ENCODE measurements around the gene JAKMIP1. TPM values are rescaled to one million over a fixed set of nuclear protein-coding genes. Genes with fewer than 3 reads are reported as not detected.
A peak's percentile ranks its signal among the peaks of the same experiment; 100 is the strongest.

The JAKMIP1 gene
- total RNA-seq, 1 experiment from 2014 or later, result not detected

DNA sequence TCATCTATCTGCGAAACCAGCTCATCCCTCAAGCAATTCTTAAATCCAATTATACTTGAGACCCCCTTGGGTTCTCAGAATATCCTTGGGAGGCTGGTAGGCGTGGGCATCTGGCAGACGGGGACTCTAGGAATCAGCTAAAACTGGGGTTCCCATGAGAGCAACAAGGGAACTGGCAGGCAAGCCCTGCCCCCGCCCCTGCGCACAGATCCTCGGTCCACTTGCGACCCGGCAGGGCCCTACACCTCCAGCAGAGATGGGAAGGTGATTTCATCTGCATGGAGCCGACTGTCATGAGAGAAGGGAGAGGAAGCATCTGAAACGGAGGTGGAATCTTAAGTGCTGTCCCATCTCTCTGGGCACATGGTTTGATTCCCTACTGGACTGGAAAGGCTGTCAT, 172.2 kb downstream of the JAKMIP1 start:
- no peaks in the 10 kb centered on the region for H3K9me3 ChIP-seq (ENCODE audit: insufficient read depth, low read depth)
- H3K4me1 ChIP-seq (replicated peaks; ENCODE audit: insufficient read depth), result no peaks in the 10 kb centered on the region
- intact Hi-C loops (cut with micrococcal nuclease; ENCODE audit: unreplicated experiment), result no loop called here
- ChIA-PET POLR2A (ENCODE audit: unreplicated experiment) (no interaction called here), CTCF (no interaction called here)
- TF ChIP-seq EZH2 (IDR thresholded peaks at IDR 0.05; ENCODE audit: low read depth), result no peak
- TF ChIP-seq, protein P1, sequence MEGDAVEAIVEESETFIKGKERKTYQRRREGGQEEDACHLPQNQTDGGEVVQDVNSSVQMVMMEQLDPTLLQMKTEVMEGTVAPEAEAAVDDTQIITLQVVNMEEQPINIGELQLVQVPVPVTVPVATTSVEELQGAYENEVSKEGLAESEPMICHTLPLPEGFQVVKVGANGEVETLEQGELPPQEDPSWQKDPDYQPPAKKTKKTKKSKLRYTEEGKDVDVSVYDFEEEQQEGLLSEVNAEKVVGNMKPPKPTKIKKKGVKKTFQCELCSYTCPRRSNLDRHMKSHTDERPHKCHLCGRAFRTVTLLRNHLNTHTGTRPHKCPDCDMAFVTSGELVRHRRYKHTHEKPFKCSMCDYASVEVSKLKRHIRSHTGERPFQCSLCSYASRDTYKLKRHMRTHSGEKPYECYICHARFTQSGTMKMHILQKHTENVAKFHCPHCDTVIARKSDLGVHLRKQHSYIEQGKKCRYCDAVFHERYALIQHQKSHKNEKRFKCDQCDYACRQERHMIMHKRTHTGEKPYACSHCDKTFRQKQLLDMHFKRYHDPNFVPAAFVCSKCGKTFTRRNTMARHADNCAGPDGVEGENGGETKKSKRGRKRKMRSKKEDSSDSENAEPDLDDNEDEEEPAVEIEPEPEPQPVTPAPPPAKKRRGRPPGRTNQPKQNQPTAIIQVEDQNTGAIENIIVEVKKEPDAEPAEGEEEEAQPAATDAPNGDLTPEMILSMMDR (conservative IDR thresholded peaks at IDR 0.05), result no peak
- no peak overlapping the region for H3K27ac ChIP-seq
- H3K9me2 ChIP-seq (ENCODE audit: insufficient read depth), result no peaks in the 10 kb centered on the region
- BruUV-seq (replicated peaks), result no TSS peak
- DNase-seq, result no peak
- no peaks in the 10 kb centered on the region for H3K36me3 ChIP-seq (ENCODE audit: low read depth)
- H2AFZ ChIP-seq, result no peak overlapping the region
- no peak overlapping the region for H3K4me2 ChIP-seq
- H3K27me3 ChIP-seq (ENCODE audit: insufficient read depth, low read depth), result peaks cover 91% of the 10 kb centered on the region
- no peak overlapping the region for H3K4me3 ChIP-seq
- H3F3A ChIP-seq (ENCODE audit: insufficient read depth, low read depth), result no peaks in the 10 kb centered on the region
- H3K79me2 ChIP-seq (ENCODE audit: low read depth), result no peaks in the 10 kb centered on the region
- H4K20me1 ChIP-seq (ENCODE audit: insufficient read depth), result no peaks in the 10 kb centered on the region

DNA sequence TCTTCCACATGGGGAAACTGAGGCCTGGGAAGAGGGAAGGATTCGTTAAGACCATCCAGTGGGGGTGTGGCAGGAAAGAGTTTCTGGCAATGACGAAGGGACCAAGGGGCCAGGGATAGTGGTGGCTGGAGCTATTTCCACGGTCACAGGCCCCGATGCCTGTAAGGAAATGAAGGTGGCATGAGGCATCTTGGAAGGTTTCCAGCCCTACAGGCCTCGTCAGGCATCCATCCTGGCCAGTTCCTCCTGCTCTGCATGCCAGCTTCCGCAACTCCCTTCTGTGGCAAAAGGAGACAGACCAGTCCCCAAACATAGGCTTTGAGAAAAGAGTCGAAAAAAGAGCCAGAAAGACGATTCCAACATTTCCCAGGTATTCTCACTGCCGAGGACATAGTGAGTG, 173.0 kb downstream of the JAKMIP1 start:
- CTCF ChIA-PET, result interaction anchor here (0.7 kb wide), 1 partner anchor 34 kb away, joined by 4 read pairs; no protein-coding TSS in a partner anchor
- H3K36me3 ChIP-seq (ENCODE audit: low read depth), result no peaks in the 10 kb centered on the region
- no peak overlapping the region for H3K4me3 ChIP-seq
- H3K79me2 ChIP-seq (ENCODE audit: low read depth), result no peaks in the 10 kb centered on the region
- DNase-seq, result peak in 1 of 2 experiments; percentile 52
- intact Hi-C loops (cut with micrococcal nuclease; ENCODE audit: unreplicated experiment), result no loop called here
- POLR2A ChIA-PET (ENCODE audit: unreplicated experiment), result no interaction called here
- H2AFZ ChIP-seq, result no peak overlapping the region
- no TSS peak for BruUV-seq (replicated peaks)
- no peak overlapping the region for H3K27ac ChIP-seq
- H3K9me2 ChIP-seq (ENCODE audit: insufficient read depth), result no peaks in the 10 kb centered on the region
- H3K27me3 ChIP-seq (ENCODE audit: insufficient read depth, low read depth), result peaks cover 93% of the 10 kb centered on the region
- H3F3A ChIP-seq (ENCODE audit: insufficient read depth, low read depth), result no peaks in the 10 kb centered on the region
- no peaks in the 10 kb centered on the region for H3K9me3 ChIP-seq (ENCODE audit: insufficient read depth, low read depth)
- TF ChIP-seq, protein P1 (conservative IDR thresholded peaks at IDR 0.05), result no peak
- no peak for TF ChIP-seq EZH2 (IDR thresholded peaks at IDR 0.05; ENCODE audit: low read depth)
- H3K4me2 ChIP-seq, result no peak overlapping the region
- H3K4me1 ChIP-seq (replicated peaks; ENCODE audit: insufficient read depth), result no peaks in the 10 kb centered on the region
- H4K20me1 ChIP-seq (ENCODE audit: insufficient read depth), result no peaks in the 10 kb centered on the region

GRCh38 chr4:6024313-6024960, 175.9 kb downstream of the JAKMIP1 start:
- no peak overlapping the region for H3K27ac ChIP-seq
- no peaks in the 10 kb centered on the region for H3K9me3 ChIP-seq (ENCODE audit: insufficient read depth, low read depth)
- no peak overlapping the region for H2AFZ ChIP-seq
- ChIA-PET POLR2A (ENCODE audit: unreplicated experiment) (no interaction called here), CTCF (no interaction called here)
- DNase-seq, result no peak
- intact Hi-C loops (cut with micrococcal nuclease; ENCODE audit: unreplicated experiment), result no loop called here
- no peaks in the 10 kb centered on the region for H3K9me2 ChIP-seq (ENCODE audit: insufficient read depth)
- no peaks in the 10 kb centered on the region for H3K36me3 ChIP-seq (ENCODE audit: low read depth)
- H3K4me3 ChIP-seq, result no peak overlapping the region
- TF ChIP-seq, protein P1 (conservative IDR thresholded peaks at IDR 0.05), result no peak
- no peak for TF ChIP-seq EZH2 (IDR thresholded peaks at IDR 0.05; ENCODE audit: low read depth)
- no peaks in the 10 kb centered on the region for H4K20me1 ChIP-seq (ENCODE audit: insufficient read depth)
- H3F3A ChIP-seq (ENCODE audit: insufficient read depth, low read depth), result no peaks in the 10 kb centered on the region
- BruUV-seq (replicated peaks), result no TSS peak
- no peaks in the 10 kb centered on the region for H3K79me2 ChIP-seq (ENCODE audit: low read depth)
- peaks cover 91% of the 10 kb centered on the region for H3K27me3 ChIP-seq (ENCODE audit: insufficient read depth, low read depth)
- H3K4me1 ChIP-seq (replicated peaks; ENCODE audit: insufficient read depth), result no peaks in the 10 kb centered on the region
- H3K4me2 ChIP-seq, result no peak overlapping the region

Measured in PC-9 (cell line).